GM21390 (cell line): ENCODE results near the gene CHMP6.

ENCODE experiments used
- ATAC-seq: cut with Tn5 transposase; IDR thresholded peaks from one replicate; pipeline ENCODE4 v1.9.1; 2021; ENCODE audit not compliant: unreplicated experiment

Gene CHMP6

DNA sequence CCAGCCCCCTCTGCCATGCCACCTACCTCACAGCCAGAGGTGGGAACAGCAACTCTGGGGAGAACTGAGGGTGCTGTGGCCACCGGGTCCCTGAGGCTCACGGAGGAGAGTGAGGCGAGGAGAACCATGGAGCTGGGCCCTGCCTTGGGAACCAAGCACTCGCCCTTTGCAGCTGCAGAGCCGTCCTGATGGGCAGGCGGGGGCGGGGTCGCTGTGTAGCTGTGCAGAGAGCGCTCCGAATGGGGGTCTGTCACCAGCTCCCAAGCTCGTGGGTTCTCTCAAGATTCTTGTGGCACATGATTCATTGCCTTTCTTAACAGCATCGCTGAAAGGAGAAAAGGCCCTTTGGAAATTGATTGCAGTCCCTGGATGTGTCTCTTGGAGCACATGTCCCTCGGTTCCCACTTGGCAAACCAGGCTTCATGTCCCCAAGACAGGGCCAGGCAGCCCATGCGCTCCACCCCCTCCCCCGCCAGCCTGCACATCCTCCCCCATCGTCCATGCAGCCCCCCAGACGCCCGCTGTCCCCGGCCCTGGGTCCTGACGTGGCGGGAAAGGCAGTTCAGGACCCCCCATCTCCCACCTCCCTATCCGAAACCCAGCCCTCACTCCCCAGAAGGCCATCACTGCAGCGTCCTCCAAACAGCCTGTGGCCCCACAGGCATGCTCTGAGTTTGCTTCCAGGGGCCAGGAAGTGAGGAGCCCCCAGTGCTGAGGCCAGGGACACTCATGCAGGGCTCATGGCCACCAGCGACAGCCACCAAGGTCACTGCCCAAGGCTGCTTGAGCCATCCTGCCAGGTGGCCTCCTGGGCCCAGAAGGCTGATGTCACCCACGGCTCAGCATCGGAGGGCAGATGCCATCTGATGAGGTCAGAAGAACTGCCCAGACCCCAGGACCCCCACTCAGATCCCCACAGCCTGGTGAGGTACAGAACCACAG is 20.6 kb upstream of the CHMP6 start:
- ATAC-seq: no peak

DNA sequence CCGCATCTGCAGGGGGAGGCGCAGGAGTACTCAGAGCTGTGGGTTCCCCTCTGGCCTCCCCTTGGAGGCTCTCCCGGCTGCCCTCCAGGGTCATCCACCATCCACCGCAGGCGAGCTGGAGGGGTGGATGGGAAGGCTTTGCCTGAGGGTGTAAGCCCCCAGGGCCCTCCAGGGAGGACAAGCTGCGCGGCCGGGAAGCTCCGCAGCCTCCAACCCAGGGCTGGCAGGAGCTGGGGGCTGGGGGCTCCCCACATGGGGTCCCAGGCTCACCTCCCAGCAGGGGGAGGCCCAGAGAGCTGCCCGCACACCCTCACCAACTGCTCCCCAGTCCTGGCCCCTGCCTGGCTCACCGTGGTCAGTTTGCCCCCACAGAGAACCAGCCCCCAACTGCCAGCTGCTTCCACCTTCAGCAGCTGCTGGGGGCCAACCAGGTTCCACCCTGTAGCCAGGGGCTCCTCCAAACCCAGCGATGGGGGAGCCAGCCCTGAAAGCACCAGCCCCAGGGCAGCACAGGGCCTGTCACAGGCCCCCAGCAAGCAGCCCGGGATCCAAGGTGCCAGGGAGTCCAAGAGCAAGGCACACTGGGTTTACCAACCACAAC is 19.8 kb upstream of the CHMP6 start:
- ATAC-seq: no peak

DNA sequence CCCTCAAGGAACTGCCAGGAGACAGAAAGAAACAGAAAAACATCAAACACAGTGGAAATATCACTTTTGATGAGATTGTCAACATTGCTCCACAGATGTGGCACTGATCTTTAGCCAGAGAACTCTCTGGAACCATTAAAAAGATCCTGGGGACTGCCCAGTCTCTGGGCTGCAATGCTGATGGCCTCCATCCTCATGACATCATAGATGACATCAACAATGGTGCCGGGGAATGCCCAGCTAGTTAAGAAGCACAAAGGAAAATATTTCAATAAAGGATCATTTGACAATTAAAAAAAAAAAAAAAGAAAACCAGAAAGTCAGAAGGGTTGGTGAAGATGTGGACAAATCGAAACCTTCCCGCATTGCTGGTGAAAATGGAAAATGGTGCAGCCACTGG is 14.9 kb upstream of the CHMP6 start:
- ATAC-seq: no peak

DNA sequence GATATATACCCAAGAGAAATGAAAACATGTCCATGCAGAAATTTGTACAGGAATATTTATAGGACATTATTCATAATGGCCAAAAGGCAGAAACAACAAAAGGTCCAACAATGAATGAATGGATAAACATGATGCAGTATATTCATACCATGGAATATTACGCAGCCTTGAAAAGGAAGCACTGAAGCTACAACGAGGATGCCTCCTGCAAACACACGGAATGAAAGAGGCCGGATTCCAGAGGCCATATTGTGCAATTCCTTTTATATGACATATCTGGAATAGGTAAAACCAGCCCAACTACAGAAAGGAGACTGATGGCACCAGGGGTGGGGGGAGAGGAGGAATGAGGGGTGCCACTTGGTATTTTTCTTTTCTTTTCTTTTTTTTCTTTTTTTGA is 14.5 kb upstream of the CHMP6 start:
- ATAC-seq: no peak

DNA sequence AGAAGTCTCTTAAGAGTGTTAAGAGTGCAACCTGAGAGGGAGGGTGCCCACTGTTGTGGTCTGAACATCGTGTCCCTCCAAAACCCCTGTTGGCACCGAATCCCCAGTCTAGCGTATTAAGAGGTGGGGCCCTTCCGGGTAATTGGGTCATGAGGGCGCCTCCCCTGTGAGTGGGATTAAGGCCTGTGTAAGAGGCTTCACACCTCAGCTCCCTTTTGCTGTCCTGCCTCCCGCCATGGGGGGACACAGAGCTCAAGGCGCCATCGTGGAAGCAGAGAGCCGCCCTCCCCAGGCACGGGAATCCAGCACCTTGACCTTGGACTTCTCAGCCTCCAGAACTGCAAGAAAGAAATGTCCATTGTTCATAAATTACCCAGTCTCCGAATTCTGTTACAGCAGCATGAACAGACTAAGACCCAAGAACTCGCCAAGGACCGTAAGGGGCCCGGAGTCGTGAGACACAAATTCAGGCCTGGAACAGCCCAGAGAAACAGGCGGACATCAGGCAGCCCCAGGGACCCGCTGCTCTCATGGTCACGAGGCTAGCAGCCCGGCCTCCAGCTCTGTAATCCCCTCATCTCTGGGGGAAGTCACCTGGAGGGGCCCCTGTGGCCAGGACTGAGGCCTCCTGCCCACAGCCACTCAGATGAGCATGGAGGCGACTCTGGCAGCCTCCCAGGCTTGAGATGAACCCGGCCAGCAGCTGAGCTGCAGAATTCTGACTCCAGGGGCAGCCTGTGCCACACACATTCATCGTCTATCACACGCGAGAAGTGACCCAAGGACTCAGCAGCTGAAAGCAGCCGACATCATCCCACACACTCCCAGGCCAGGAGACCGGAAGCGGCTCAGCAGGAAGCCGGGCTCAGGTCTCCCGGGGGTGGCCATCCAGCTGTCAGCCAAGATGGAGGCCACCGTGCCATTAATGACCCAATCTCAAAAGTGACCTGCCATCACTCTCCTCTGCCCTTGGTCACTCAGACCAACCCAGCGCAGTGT is 12.8 kb upstream of the CHMP6 start:
- no peak for ATAC-seq

DNA sequence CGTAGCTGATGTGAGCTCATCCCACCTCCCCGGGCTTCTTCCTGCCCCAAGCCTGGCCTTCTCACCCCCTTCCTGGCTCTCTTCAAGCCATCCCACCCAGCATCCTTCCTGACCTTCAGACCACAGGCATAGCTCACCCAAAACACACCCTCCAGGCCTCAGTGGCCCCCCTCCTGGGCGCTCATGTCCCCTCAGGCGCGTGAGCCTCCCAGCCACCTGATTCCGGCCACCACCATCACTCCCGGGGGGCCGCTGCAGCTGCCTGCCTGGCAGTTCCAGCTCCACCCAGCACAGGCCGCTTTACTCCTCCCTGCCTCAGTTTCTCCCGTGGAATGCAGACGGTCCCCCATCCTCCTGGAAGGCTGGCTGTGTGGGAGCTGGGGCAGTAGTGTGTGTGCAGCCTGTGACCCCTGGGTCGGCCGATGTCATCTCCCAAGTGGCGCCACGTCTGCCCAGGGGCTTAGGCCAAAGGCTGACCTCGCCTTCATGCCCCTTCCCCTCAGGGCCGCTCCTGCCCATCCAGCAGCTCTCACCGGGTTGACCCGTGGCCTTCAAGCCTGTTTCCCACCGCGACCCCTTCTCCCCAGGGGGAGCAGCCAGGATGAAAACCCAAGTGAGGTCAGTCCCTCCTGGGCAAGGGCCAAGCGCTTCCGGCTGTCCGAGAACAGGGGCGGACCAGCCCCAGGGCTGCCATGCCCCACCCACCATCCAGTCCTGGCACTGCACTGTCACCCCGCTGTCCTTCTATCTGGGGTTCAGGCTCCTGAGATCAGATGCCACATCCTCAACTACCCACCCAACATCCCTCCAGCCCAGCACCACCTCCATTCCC is 11.9 kb upstream of the CHMP6 start:
- ATAC-seq: no peak

DNA sequence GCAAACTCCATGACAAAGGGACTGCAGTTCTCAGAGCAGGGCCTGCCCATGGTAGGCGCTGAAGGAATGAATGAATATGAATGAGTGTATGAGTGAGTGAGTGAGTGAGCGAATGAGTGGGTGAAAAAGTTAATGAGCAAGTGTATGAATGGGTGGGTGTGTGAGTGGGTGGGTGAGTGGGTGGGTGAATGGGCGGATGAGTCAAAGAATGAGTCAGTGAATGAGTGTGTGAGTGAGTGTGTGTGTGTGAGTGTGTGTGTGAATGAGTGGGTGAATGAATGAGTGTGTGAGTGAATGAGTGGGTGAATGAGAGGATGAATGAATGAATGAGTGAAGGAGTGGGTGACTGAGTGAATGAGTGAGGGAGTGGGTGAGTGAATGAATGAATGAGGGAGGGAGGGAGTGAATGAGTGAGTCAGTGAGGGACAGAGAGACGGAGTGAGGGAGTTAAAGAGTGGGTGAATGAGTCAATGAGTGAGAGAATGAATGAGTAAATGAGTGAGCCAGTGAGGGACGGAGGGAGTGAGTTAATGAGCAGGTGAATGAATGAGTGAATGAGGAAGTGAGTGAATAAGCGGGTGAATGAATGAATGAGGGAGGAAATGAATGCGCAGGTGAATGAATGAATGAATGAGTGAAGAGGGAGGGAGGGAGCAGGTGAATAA is 11.1 kb upstream of the CHMP6 start:
- ATAC-seq: no peak

DNA sequence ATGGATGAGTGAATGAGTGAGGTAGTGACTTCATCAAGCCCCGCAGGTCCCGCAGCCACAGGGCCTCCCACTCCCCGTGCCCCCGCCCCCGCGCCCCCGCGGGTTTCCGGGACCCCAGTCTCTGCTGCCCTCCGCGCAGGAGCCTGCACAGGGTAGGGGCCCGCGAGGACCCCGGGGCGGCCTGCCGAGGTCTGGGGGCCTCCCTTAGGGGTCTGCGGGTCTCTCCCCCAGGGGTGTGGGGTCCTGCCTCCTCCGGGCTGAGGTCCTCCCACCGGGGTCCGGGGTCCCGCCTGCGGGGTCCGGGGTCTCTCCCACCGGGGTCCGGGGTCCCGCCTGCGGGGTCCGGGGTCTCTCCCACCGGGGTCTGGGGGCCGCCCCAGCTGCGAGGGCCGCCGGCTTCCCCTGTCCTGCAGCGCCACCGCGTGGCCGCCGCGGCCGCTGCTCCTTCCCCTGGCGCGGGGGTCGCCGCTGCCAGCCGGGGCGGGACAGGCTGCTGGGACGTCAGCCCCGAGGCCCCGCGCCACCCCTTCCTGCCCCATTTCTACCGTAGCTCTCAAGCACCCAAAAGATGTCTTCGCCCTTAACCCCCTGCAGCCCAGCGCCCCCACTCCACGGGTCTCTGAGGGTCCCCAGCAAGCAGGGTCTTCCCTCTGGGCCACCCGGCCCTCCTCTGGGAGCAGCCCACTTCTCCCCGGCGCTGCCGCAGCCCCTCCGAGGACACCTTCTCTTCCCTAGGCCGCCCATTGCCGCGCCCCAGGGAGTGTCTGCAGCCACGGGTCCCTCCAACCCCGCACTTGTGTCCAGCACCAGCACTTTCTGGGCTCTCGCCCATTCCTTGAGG is 10.4 kb upstream of the CHMP6 start:
- no peak for ATAC-seq

DNA sequence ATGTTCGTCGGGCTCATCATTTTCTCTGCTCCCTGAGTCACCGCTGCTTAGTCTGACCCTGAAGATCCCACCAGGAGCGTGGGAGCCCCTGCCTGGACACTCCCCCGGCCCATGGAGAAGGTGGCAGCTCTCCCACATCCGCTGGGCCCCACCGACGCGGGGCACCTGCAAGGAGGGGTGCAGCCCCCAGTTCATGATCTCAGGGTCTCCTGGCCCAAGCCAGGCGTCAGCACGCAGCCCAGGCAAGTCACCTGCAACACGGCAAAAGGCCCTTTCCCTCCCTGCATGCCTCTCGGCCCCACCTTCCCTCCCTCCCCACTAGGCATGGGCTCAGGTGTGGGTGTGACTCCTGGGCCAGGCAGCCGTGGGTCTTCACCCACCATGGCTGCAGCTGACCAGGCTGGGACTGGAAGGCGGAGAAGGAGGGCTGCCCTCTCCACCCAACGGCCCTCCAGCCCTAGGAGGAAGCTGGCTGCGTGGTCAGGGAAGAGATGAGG is 9.7 kb upstream of the CHMP6 start:
- no peak for ATAC-seq

DNA sequence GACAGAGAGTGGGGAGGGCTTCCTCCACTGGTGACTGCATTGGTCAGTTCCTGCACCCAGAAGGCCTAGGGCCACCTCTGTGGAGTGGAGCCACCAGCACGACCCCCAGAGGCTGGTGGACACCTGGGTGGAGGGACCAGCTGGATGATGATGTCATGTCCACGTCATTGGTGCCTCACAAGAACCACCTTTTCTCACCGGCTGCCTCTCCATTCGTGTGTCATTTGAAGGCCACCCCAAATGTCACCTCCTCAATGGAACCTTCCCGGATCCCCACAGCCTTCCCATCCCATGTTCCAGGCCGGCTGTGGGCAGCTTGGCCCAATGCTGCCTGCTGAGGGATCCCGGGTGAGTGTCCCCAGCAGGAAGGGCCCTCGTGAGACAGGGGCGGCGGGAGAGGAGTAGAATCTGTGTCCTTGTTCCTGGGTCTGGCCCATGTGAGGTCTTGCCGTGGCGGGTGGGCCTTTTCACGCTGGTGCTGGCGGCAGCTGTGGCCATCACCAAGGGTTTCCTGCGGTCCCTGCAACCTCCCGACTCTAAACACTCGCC is 9.1 kb upstream of the CHMP6 start:
- no peak for ATAC-seq

DNA sequence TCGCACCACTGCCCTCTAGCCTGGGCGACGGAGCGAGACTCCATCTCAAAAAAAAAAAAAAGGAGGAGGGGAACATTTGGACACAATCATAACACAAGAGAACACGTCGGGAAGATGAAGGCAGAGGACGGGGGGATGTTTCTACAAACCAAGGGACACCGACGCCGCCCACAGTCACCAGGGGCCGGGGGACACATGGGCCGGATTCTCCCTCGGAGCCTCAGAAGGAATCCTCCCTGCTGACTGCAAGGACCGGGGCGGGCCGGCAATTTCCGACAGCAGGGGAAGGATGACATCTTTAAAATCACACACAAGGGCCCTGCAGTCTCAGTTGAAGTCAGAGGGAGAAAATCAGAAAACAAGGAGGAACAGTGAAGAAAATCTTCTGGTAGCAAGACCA is 8.1 kb upstream of the CHMP6 start:
- no peak for ATAC-seq

DNA sequence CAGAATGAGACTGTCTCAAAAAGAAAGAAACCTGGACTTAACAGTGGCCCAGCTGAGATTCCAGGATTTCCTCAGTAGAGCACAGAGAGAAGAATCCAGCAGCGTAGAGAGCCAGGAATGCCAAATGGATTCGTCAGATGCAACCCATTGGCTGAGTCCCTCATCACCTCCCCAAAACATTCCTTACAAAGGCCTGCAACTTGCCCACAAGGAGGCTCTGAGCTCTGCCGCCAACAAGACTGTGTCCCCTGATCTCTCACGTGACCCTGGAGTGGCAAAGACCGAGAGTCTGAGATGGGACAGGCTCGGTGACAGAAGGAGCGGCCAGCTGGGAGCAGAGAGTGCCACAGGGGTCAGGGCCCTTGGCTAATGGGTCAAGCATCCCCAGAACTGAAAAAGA is 6.9 kb upstream of the CHMP6 start:
- ATAC-seq: no peak

DNA sequence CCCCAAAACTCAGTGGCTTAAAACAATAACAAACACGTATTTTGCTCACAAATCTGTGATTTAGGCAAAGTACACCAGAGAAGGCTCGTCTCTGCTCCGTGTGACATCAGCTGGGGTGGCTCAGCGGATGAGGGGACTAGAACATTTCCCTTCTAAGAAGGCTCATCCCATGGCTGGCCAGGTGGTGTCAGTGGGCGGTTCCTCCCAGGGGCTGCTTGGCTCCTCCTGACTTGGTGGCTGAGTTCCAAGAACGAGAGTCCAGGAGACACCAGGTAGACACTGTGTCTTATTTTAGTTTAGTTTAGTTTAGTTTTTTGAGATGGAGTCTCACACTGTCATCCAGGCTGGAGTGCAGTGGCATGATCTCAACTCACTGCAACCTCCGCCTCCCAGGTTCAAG is 5.6 kb upstream of the CHMP6 start:
- no peak for ATAC-seq

DNA sequence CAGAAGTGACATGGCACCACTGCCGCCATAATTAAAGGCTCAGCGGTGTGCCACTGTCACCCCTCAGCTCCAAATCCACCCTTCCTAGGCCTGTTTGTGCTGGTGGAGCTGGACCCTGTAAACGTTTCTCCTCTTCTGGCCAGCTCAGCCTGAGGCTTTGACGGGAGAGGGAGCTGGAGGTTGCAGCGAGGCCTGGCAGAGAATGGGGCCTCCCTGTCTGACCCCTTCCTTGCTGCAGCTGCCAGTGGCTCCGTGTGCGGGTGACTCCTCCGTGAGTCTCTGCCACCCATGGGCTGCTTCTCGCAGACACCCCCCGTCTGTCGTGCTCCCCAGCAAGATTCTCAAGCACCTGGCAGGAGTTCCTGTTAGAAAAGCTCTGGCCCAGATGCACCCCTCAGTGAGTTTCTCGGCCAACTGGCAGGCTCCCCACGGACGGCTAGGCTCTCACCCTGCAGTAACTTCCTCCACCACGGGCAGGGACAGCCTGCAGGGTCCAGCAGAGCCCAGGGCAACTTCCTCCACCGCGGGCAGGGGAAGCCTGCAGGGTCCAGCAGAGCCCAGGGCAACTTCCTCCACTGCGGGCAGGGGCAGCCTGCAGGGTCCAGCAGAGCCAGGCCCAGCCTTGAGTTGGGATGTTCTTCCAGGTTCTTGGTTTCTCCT is 4.7 kb upstream of the CHMP6 start:
- ATAC-seq: no peak

DNA sequence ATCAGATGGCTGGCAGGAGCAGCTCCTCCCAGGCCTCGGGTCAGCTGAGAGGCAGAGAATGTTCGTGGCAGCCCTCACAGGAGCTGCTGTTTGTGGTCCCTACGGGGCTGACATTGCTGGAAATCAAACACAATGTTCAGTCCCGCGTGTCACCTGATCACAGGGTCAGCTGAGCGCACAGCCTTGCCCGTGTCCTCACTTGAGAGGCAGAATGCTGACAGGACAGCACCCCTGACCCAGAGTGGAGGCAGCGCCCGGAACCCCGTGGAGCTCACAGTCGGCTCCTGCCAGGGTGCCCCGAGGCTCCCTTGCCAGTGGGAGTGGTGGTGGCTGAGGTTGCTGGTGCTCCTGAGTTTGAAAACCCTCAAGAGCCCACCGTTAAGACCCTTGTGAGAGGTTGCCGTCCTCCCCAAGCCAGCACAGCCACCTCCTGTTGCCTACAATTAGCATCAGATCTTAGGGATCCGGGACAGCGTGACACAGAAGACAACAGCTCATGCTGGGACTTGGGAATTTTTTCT is 3.6 kb upstream of the CHMP6 start:
- no peak for ATAC-seq

DNA sequence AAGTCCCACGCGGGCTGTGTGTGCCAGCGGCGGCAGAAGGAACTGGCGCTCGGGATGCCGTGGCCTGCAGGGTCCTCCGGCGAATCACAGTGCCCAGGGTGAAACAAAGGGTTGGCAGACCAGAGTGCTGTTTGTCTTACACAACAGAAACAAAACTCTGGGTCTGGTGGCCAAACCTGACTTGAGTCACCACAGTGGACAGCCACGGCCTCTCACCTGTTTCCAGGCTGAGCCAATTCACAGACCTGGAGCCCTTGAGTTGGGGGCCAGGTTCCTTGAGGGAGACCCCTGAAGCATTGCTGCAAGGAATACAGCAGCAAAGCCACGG is 2.1 kb upstream of the CHMP6 start:
- ATAC-seq: no peak

DNA sequence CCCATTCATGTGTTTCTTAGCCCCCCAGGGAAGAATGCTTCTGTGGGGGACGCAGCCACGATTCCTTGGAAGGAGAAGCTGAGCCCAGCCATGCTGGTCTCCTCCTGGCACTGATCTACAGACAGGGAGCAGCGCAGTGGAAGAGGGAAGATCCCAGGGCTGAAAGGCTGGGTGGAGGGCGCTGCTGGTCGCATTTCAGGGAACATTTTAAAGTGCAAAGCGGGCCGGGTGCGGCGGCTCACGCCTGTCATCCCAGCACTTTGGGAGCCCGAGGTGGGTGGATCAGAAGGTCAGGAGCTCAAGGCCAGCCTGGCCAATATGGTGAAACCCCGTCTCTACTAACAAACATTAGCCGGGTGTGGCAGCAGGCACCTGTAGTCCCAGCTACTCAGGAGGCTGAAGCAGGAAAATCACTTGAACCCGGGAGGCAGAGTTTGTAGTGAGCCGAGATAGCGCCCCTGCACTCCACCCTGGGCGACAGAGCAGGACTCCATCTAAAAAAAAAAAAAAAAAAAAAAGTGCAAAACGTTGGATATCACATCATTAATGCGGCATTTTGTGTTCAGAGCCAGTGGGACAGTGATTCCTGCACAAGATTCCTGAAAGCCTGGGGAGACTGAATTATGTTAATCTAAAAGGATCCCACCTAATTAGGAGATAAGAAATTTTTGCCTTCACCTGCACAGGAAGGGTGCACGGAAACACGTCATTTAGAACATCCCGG is 558 bp upstream of the CHMP6 start:
- ATAC-seq: no peak
